Stimulated activated CD4-positive, alpha-beta T cell treated with anti-CD3 and anti-CD28 coated beads, Interleukin-2, amount 100 ng/mL, for 4 hours (primary cell): Measurements from ENCODE around the gene COG5.
A peak's percentile ranks its signal among the peaks of the same experiment; 100 is the strongest.

Source experiments
- DNase-seq: peaks from one replicate; pipeline ENCODE4 v3.0.0-alpha.2; 2020; ENCODE audit warnings: low read depth

Gene COG5

GRCh38 chr7:107563775-107564552 lies at the start of gene COG5, which contains the start of gene DUS4L:
TSS of gene COG5 (minus strand) at chr7:107563920. CDS start at chr7:107563896, 24 bp downstream.
TSS of gene DUS4L (plus strand) at chr7:107563971. CDS start at chr7:107567071, 3,100 bp downstream.
- peak; percentile 73 for DNase-seq

GRCh38 chr7:107613439-107613838 lies 49.7 kb upstream of the COG5 start:
- DNase-seq, result no peak

GRCh38 chr7:107610323-107610722 lies 46.6 kb upstream of the COG5 start:
- DNase-seq, result no peak

- no peak for DNase-seq
These were observed 46.1 kb upstream of the COG5 start for GRCh38 chr7:107609811-107610261.

GRCh38 chr7:107606303-107606702 lies 42.6 kb upstream of the COG5 start:
- no peak for DNase-seq

- DNase-seq, result no peak
These were observed 41.6 kb upstream of the COG5 start for GRCh38 chr7:107605218-107605815.

- no peak for DNase-seq
These were observed 37.1 kb upstream of the COG5 start for GRCh38 chr7:107600816-107601215.

- DNase-seq, result no peak
These were observed 35.5 kb upstream of the COG5 start for GRCh38 chr7:107599262-107599661.

- DNase-seq, result no peak
These were observed 34.2 kb upstream of the COG5 start for GRCh38 chr7:107597953-107598352.

GRCh38 chr7:107597582-107597916 lies 33.8 kb upstream of the COG5 start:
- no peak for DNase-seq

- no peak for DNase-seq
These were observed 33.3 kb upstream of the COG5 start for GRCh38 chr7:107596881-107597581.

- DNase-seq, result no peak
These were observed 31.4 kb upstream of the COG5 start for GRCh38 chr7:107594961-107595737.

GRCh38 chr7:107593025-107593410 lies 29.3 kb upstream of the COG5 start:
- DNase-seq, result no peak

- DNase-seq, result no peak
These were observed 28.8 kb upstream of the COG5 start for GRCh38 chr7:107592361-107593024.

- no peak for DNase-seq
These were observed 27.7 kb upstream of the COG5 start for GRCh38 chr7:107591421-107591820.

GRCh38 chr7:107588529-107589130 lies 24.9 kb upstream of the COG5 start:
- DNase-seq, result no peak

GRCh38 chr7:107584716-107585115 lies 21.0 kb upstream of the COG5 start:
- DNase-seq, result no peak

GRCh38 chr7:107582875-107583274 lies 19.2 kb upstream of the COG5 start:
- DNase-seq, result no peak

GRCh38 chr7:107581387-107582013 lies 17.8 kb upstream of the COG5 start:
- no peak for DNase-seq

- DNase-seq, result no peak
These were observed 17.1 kb upstream of the COG5 start for GRCh38 chr7:107580716-107581383.
